Progenitor cell of endocrine pancreas (in vitro differentiated cells): Measurements from ENCODE around the gene TSFM. TPM values are rescaled to one million over a fixed set of nuclear protein-coding genes. Genes with fewer than 3 reads are reported as not detected.

Experiments
- DNase-seq: peaks from one replicate; pipeline ENCODE4 v3.0.0; 2021; ENCODE audit warnings: low spot score; ENCODE audit not compliant: unreplicated experiment
- H3K27ac Mint-ChIP-seq: 2 replicates; pipeline ENCODE4 v1.8.0; 2021; ENCODE audit warnings: mild to moderate bottlenecking, moderate library complexity, mixed read lengths
- H3K27me3 Mint-ChIP-seq: 2 replicates; pipeline ENCODE4 v1.8.0; 2021; ENCODE audit warnings: mixed read lengths
- H3K36me3 Mint-ChIP-seq: 2 replicates; pipeline ENCODE4 v1.8.0; 2022; ENCODE audit warnings: mixed read lengths; ENCODE audit not compliant: insufficient read depth
- H3K4me1 Mint-ChIP-seq: 2 replicates; pipeline ENCODE4 v1.8.0; 2021; ENCODE audit warnings: low read depth, mixed read lengths
- H3K4me3 Mint-ChIP-seq: 2 replicates; pipeline ENCODE4 v1.8.0; 2021; ENCODE audit warnings: low read depth, mild to moderate bottlenecking, moderate library complexity, mixed read lengths
- H3K9me3 Mint-ChIP-seq: 2 replicates; pipeline ENCODE4 v1.8.0; 2021; ENCODE audit warnings: low read depth, mixed read lengths
- CTCF ChIP-seq: fragments of 200-600 bp; sonication (generic); IDR thresholded peaks from one replicate; pipeline ENCODE4 v1.5.0; 2021; ENCODE audit warnings: antibody characterized with exemption, mild to moderate bottlenecking; ENCODE audit not compliant: unreplicated experiment
- total RNA-seq: library from RNA; stranded (reverse); gene quantifications from 2 replicates; pipeline ENCODE4 v1.2.1, GENCODE V29; 2021

TSFM gene
- total RNA-seq, 1 donor from 2014 or later, result 25.7 TPM

- H3K27me3 Mint-ChIP-seq, result no peaks in the 10 kb centered on the region
- H3K4me3 Mint-ChIP-seq, result no peak overlapping the region
- H3K36me3 Mint-ChIP-seq, result peaks cover 24% of the 10 kb centered on the region
- TF ChIP-seq CTCF, result no peak
- H3K27ac Mint-ChIP-seq, result peak overlapping the region; percentile 64
- no peak for DNase-seq
- H3K4me1 Mint-ChIP-seq, result peaks cover 18% of the 10 kb centered on the region
- no peaks in the 10 kb centered on the region for H3K9me3 Mint-ChIP-seq
These were observed 40.0 kb downstream of the TSFM start for GRCh38 chr12:57822392-57823130.

GRCh38 chr12:57823131-57823907, 40.7 kb downstream of the TSFM start:
- no peak for DNase-seq
- Mint-ChIP-seq H3K4me3 (no peak overlapping the region), H3K4me1 (peaks cover 18% of the 10 kb centered on the region), H3K9me3 (no peaks in the 10 kb centered on the region), H3K36me3 (peaks cover 24% of the 10 kb centered on the region), H3K27me3 (no peaks in the 10 kb centered on the region), H3K27ac (no peak overlapping the region)
- no peak for TF ChIP-seq CTCF

- H3K9me3 Mint-ChIP-seq, result no peaks in the 10 kb centered on the region
These were observed 41.5 kb downstream of the TSFM start for GRCh38 chr12:57823908-57824640.

GRCh38 chr12:57825451-57825850, 42.9 kb downstream of the TSFM start:
- peak overlapping the region; percentile 39 for H3K27ac Mint-ChIP-seq
- no peaks in the 10 kb centered on the region for H3K27me3 Mint-ChIP-seq
- DNase-seq, result no peak
- no peaks in the 10 kb centered on the region for H3K9me3 Mint-ChIP-seq
- peaks cover 7% of the 10 kb centered on the region for H3K4me1 Mint-ChIP-seq
- no peak overlapping the region for H3K4me3 Mint-ChIP-seq
- H3K36me3 Mint-ChIP-seq, result peaks cover 25% of the 10 kb centered on the region
- no peak for TF ChIP-seq CTCF

More at GRCh38 chr12:57823908-57824640, 41.5 kb downstream of the TSFM start:
- TF ChIP-seq CTCF, result no peak
- H3K27ac Mint-ChIP-seq, result no peak overlapping the region
- DNase-seq, result no peak
- H3K4me1 Mint-ChIP-seq, result peaks cover 14% of the 10 kb centered on the region
- no peaks in the 10 kb centered on the region for H3K27me3 Mint-ChIP-seq
- no peak overlapping the region for H3K4me3 Mint-ChIP-seq
- peaks cover 25% of the 10 kb centered on the region for H3K36me3 Mint-ChIP-seq

GRCh38 chr12:57826400-57826799, 43.8 kb downstream of the TSFM start:
- Mint-ChIP-seq H3K27ac (no peak overlapping the region), H3K9me3 (no peaks in the 10 kb centered on the region), H3K27me3 (no peaks in the 10 kb centered on the region), H3K4me1 (peaks cover under 1% of the 10 kb centered on the region), H3K36me3 (peaks cover 23% of the 10 kb centered on the region), H3K4me3 (no peak overlapping the region)
- no peak for TF ChIP-seq CTCF
- no peak for DNase-seq
